Stimulated activated CD4-positive, alpha-beta T cell treated with anti-CD3 and anti-CD28 coated beads, TNF-alpha, amount 100 ng/mL, for 4 hours (primary cell): ENCODE results near the gene ANXA9.

Experiments used
- DNase-seq, 3 experiments: peaks; one replicate each; pipeline ENCODE4 v3.0.0-alpha.2; 2020; ENCODE audit warnings: low read depth in 3 of 3

The ANXA9 gene

GRCh38 chr1:151003180-151003579 lies 21.1 kb downstream of the ANXA9 start:
- DNase-seq = no peak

- DNase-seq = no peak
Observed at GRCh38 chr1:151005729-151006319, 23.7 kb downstream of the ANXA9 start.

GRCh38 chr1:151006327-151007052 lies 24.4 kb downstream of the ANXA9 start, which contains the start of gene MINDY1:
MINDY1 (minus strand) TSS chr1:151006902; CDS start chr1:151002617, 4,285 bp downstream.
- DNase-seq = no peak

GRCh38 chr1:151007853-151008243 lies 25.8 kb downstream of the ANXA9 start:
- no peak for DNase-seq

GRCh38 chr1:151008244-151009205 lies 26.4 kb downstream of the ANXA9 start, which contains the start of gene PRUNE1:
PRUNE1 (plus strand) TSS chr1:151008449; CDS start chr1:151008633, 184 bp downstream.
- peak; percentile 87 to 94 (median 88) for DNase-seq

GRCh38 chr1:151009206-151009587 lies 27.1 kb downstream of the ANXA9 start:
- DNase-seq = no peak

GRCh38 chr1:151009674-151010345 lies 27.7 kb downstream of the ANXA9 start:
- DNase-seq = no peak

- DNase-seq = no peak
Observed at GRCh38 chr1:151010346-151010726, 28.2 kb downstream of the ANXA9 start.

GRCh38 chr1:151011154-151011850 lies 29.2 kb downstream of the ANXA9 start:
- DNase-seq = no peak

GRCh38 chr1:151012684-151013471 lies 30.8 kb downstream of the ANXA9 start:
- no peak for DNase-seq

GRCh38 chr1:151013518-151013917 lies 31.4 kb downstream of the ANXA9 start:
- DNase-seq = no peak

GRCh38 chr1:151024540-151025146 lies 42.6 kb downstream of the ANXA9 start:
- DNase-seq = peak; percentile 59 to 81 (median 69)

GRCh38 chr1:151026460-151026859 lies 44.4 kb downstream of the ANXA9 start:
- no peak for DNase-seq

GRCh38 chr1:151032164-151032563 lies 50.1 kb downstream of the ANXA9 start:
- DNase-seq = no peak

GRCh38 chr1:151035167-151035566 lies 53.1 kb downstream of the ANXA9 start:
- DNase-seq = no peak

GRCh38 chr1:151036356-151036755 lies 54.3 kb downstream of the ANXA9 start, which contains the start of gene BNIPL:
BNIPL (plus strand) TSS chr1:151036586; CDS start chr1:151036726, 140 bp downstream.
- DNase-seq = no peak

- DNase-seq = no peak
Observed at GRCh38 chr1:151037032-151037431, 54.9 kb downstream of the ANXA9 start.

GRCh38 chr1:151039521-151039920 lies 57.4 kb downstream of the ANXA9 start:
- no peak for DNase-seq

GRCh38 chr1:151043163-151043562 lies 61.1 kb downstream of the ANXA9 start:
- DNase-seq = no peak
